WTC11 (cell line): Measurements from ENCODE around the gene MTX1. TPM values are rescaled to one million over a fixed set of nuclear protein-coding genes. Genes with fewer than 3 reads are reported as not detected.

Experiments
- ATAC-seq: fragments of 200-7000 bp; cut with Tn5 transposase; 2 replicates; pipeline ENCODE4 v1.10.0; 2021; ENCODE audit warnings: mild to moderate bottlenecking, moderate library complexity
- CTCF ChIA-PET: fragments of 300-600 bp; sonication (Branson Sonifier 250); formaldehyde crosslinking; loops from one replicate; lab custom pipeline; 2021; ENCODE audit warnings: antibody characterized with exemption; lab: Charles Lee
- POLR2A ChIA-PET: fragments of 350-600 bp; sonication (Branson Sonifier 250); formaldehyde crosslinking; loops from one replicate; lab custom pipeline; 2021; ENCODE audit warnings: antibody characterized with exemption; lab: Charles Lee
- DNase-seq: peaks from one replicate; pipeline ENCODE4 v3.0.0; 2021; ENCODE audit warnings: low spot score
- H3K27ac Mint-ChIP-seq: 2 replicates; pipeline ENCODE4 v1.8.0; 2021; ENCODE audit warnings: mixed read lengths
- H3K27me3 Mint-ChIP-seq: 2 replicates; pipeline ENCODE4 v1.8.0; 2021; ENCODE audit warnings: low read depth, mild to moderate bottlenecking, moderate library complexity, mixed read lengths
- H3K36me3 Mint-ChIP-seq: 2 replicates; pipeline ENCODE4 v1.8.0; 2021; ENCODE audit warnings: mixed read lengths
- H3K4me1 Mint-ChIP-seq: 2 replicates; pipeline ENCODE4 v1.8.0; 2022; ENCODE audit warnings: mixed read lengths
- H3K4me3 Mint-ChIP-seq: 2 replicates; pipeline ENCODE4 v1.8.0; 2021; ENCODE audit warnings: mild to moderate bottlenecking, moderate library complexity, mixed read lengths
- H3K9me3 Mint-ChIP-seq: 2 replicates; pipeline ENCODE4 v1.8.0; 2021; ENCODE audit warnings: mixed read lengths
- ATF6 ChIP-seq: sonication (generic); formaldehyde crosslinking; IDR thresholded peaks from 2 replicates; pipeline ENCODE4 v1.8.1; 2023; ENCODE audit warnings: mild to moderate bottlenecking, missing genetic modification reagents
- CBFB ChIP-seq: sonication (generic); formaldehyde crosslinking; IDR thresholded peaks from 2 replicates; pipeline ENCODE4 v1.8.1; 2022; ENCODE audit warnings: mild to moderate bottlenecking, low read depth, missing genetic modification reagents
- CREM ChIP-seq: sonication (generic); formaldehyde crosslinking; IDR thresholded peaks from 2 replicates; pipeline ENCODE4 v1.8.1; 2022; ENCODE audit warnings: mild to moderate bottlenecking, missing genetic modification reagents, moderate library complexity
- CTCF ChIP-seq: fragments of 200-600 bp; IDR thresholded peaks from 2 replicates; pipeline ENCODE4 v1.8.0; 2022; ENCODE audit warnings: antibody characterized with exemption
- EMX1 ChIP-seq: fragments of 250-450 bp; sonication (Bioruptor Pico); IDR thresholded peaks from 2 replicates; pipeline ENCODE4 v1.8.0; 2021; ENCODE audit warnings: mild to moderate bottlenecking
- ETV6 ChIP-seq: sonication (generic); formaldehyde crosslinking; IDR thresholded peaks from 2 replicates; pipeline ENCODE4 v1.8.1; 2022; ENCODE audit warnings: mild to moderate bottlenecking, missing genetic modification reagents
- NR3C1 ChIP-seq: sonication (generic); formaldehyde crosslinking; conservative IDR thresholded peaks from 2 replicates; pipeline ENCODE4 v1.8.1; 2023; ENCODE audit warnings: low read depth, mild to moderate bottlenecking, missing genetic modification reagents
- PRDM15 ChIP-seq: sonication (generic); formaldehyde crosslinking; IDR thresholded peaks from 2 replicates; pipeline ENCODE4 v1.8.0; 2022; ENCODE audit warnings: missing genetic modification reagents
- SMAD4 ChIP-seq: sonication (generic); formaldehyde crosslinking; IDR thresholded peaks from 2 replicates; pipeline ENCODE4 v1.8.0; 2022; ENCODE audit warnings: mild to moderate bottlenecking, missing genetic modification reagents
- TEAD4 ChIP-seq: sonication (generic); formaldehyde crosslinking; IDR thresholded peaks from 2 replicates; pipeline ENCODE4 v1.8.0; 2022; ENCODE audit warnings: mild to moderate bottlenecking, missing genetic modification reagents
- USF1 ChIP-seq: sonication (generic); formaldehyde crosslinking; IDR thresholded peaks from 2 replicates; pipeline ENCODE4 v1.8.0; 2022; ENCODE audit warnings: mild to moderate bottlenecking, missing genetic modification reagents
- ZBTB21 ChIP-seq: sonication (generic); formaldehyde crosslinking; IDR thresholded peaks from 2 replicates; pipeline ENCODE4 v1.8.1; 2023; ENCODE audit warnings: mild to moderate bottlenecking, missing genetic modification reagents, borderline replicate concordance
- ZNF281 ChIP-seq: sonication (generic); formaldehyde crosslinking; IDR thresholded peaks from 2 replicates; pipeline ENCODE4 v1.8.0; 2023; ENCODE audit warnings: mild to moderate bottlenecking, missing genetic modification reagents
- ZNF532 ChIP-seq: fragments of 250-450 bp; sonication (Bioruptor Pico); IDR thresholded peaks from 2 replicates; pipeline ENCODE4 v1.9.0; 2021; ENCODE audit warnings: mild to moderate bottlenecking, borderline replicate concordance
- total RNA-seq: library from RNA; stranded (reverse); gene quantifications from 3 replicates; pipeline ENCODE4 v1.2.3, GENCODE V29; 2021

The MTX1 gene
- total RNA-seq, 1 experiment from 2014 or later = 62.8 TPM

- TF ChIP-seq ZNF532 (CRISPR knock-in tag) (no peak), CREM (CRISPR knock-in tag) (no peak), CBFB (CRISPR knock-in tag) (peak; percentile 81; the same call in 1 of the 2 replicates)
Measured at GRCh38 chr1:155255243-155256007, 46.9 kb downstream of the MTX1 start, which contains the start of gene ENTREP3 (continued).

- ChIA-PET POLR2A (no interaction called here), CTCF (interaction anchor here (0.6 to 1.8 kb wide), 7 partner anchors 17 to 83 kb away, joined by 3 to 9 read pairs (median 5); partner anchors contain the start of genes CLK2, KRTCAP2, RUSC1 and TRIM46)
- H3K36me3 Mint-ChIP-seq = peaks cover 22% of the 10 kb centered on the region
- peaks cover 21% of the 10 kb centered on the region for H3K4me1 Mint-ChIP-seq
- DNase-seq = no peak
- peak overlapping the region; percentile 80 for H3K4me3 Mint-ChIP-seq
- peak overlapping the region; percentile 76 for H3K27ac Mint-ChIP-seq
- no peaks in the 10 kb centered on the region for H3K27me3 Mint-ChIP-seq
- ATAC-seq = no peak
- TF ChIP-seq TEAD4 (CRISPR knock-in tag) (peak; percentile 25; the same call in 1 of the 2 replicates), PRDM15 (no peak)
- H3K9me3 Mint-ChIP-seq = no peaks in the 10 kb centered on the region
Measured at GRCh38 chr1:155256058-155256852, 47.8 kb downstream of the MTX1 start.

GRCh38 chr1:155260276-155260675 is 51.8 kb downstream of the MTX1 start:
- ChIA-PET CTCF (interaction anchor here (1.2 to 6.1 kb wide), 3 partner anchors 9 to 18 kb away, joined by 4 to 130 read pairs (median 11); partner anchors contain the start of gene HCN3), POLR2A (interaction anchor here (0.8 to 1.0 kb wide), 2 partner anchors 8 to 13 kb away, joined by 3 read pairs; partner anchors contain the start of gene CLK2)
- H3K27ac Mint-ChIP-seq = no peak overlapping the region
- H3K27me3 Mint-ChIP-seq = no peaks in the 10 kb centered on the region
- DNase-seq (no peak), ATAC-seq (no peak)
- H3K9me3 Mint-ChIP-seq = no peaks in the 10 kb centered on the region
- H3K4me1 Mint-ChIP-seq = peaks cover 18% of the 10 kb centered on the region
- H3K36me3 Mint-ChIP-seq = peaks cover 46% of the 10 kb centered on the region
- 0 out of 2 replicates have a peak overlapping the region, but pooled peaks have one; percentile 96 for H3K4me3 Mint-ChIP-seq
- TF ChIP-seq EMX1 (CRISPR knock-in tag) = no peak
- no peak for TF ChIP-seq ZNF281 (CRISPR knock-in tag)
- no peak for TF ChIP-seq ETV6 (CRISPR knock-in tag)
- TF ChIP-seq SMAD4 = no peak
- TF ChIP-seq ZBTB21 = no peak
- no peak for TF ChIP-seq ATF6 (CRISPR knock-in tag)
- TF ChIP-seq USF1 = no peak
- no peak for TF ChIP-seq NR3C1 (CRISPR knock-in tag)
- no peak for TF ChIP-seq CTCF
- no peak for TF ChIP-seq TEAD4 (CRISPR knock-in tag)
